MCF 10A (cell line): ENCODE results near the gene VWA5B1. TPM values are rescaled to one million over a fixed set of nuclear protein-coding genes. Genes with fewer than 3 reads are reported as not detected.

Experiments used
- BruUV-seq: library from RNA; stranded (reverse); fragments of 400-500 nt; replicated peaks from 2 replicates; lab custom pipeline; 2021; lab: Mats Ljungman, UMichigan
- CTCF ChIA-PET: fragments of 300-600 bp; sonication (Branson Sonifier 250); formaldehyde crosslinking; extraction: SDS; loops from one replicate; lab custom pipeline; 2021; ENCODE audit warnings: antibody characterized with exemption, inconsistent platforms; lab: Yijun Ruan, JAX
- POLR2A ChIA-PET: fragments of 300-600, 350-650 bp; sonication (Branson Sonifier 250); formaldehyde crosslinking; extraction: SDS; loops from one replicate; lab custom pipeline; 2020; ENCODE audit warnings: antibody characterized with exemption, inconsistent platforms; lab: Yijun Ruan, JAX
- DNase-seq: peaks from one replicate; pipeline ENCODE4 v3.0.0-alpha.2; 2018; ENCODE audit not compliant: unreplicated experiment
- H3K27ac Mint-ChIP-seq: one replicate; pipeline ENCODE4 v1.8.0; 2022; ENCODE audit warnings: mild to moderate bottlenecking, low read depth, mixed read lengths; ENCODE audit not compliant: unreplicated experiment
- H3K27me3 Mint-ChIP-seq: one replicate; pipeline ENCODE4 v1.8.0; 2022; ENCODE audit warnings: mixed read lengths; ENCODE audit not compliant: insufficient read depth, unreplicated experiment
- H3K36me3 Mint-ChIP-seq: one replicate; pipeline ENCODE4 v1.8.0; 2022; ENCODE audit warnings: mild to moderate bottlenecking, moderate library complexity, mixed read lengths; ENCODE audit not compliant: insufficient read depth, unreplicated experiment
- H3K4me1 Mint-ChIP-seq: one replicate; pipeline ENCODE4 v1.8.0; 2022; ENCODE audit warnings: mixed read lengths; ENCODE audit not compliant: insufficient read depth, unreplicated experiment
- H3K4me3 Mint-ChIP-seq: one replicate; pipeline ENCODE4 v1.8.0; 2022; ENCODE audit warnings: mild to moderate bottlenecking, moderate library complexity, mixed read lengths; ENCODE audit not compliant: unreplicated experiment
- H3K9me3 Mint-ChIP-seq: one replicate; pipeline ENCODE4 v1.8.0; 2022; ENCODE audit warnings: mixed read lengths; ENCODE audit not compliant: unreplicated experiment
- CTCF ChIP-seq: fragments of 200-600 bp; IDR thresholded peaks from one replicate; pipeline ENCODE4 v1.8.0; 2022; ENCODE audit warnings: antibody characterized with exemption, mild to moderate bottlenecking; ENCODE audit not compliant: unreplicated experiment
- intact Hi-C: fragments of 100-400 bp; cut with micrococcal nuclease; formaldehyde crosslinking; loops from 2 replicates; pipeline ENCODE4 v1.14.1; 2022
- total RNA-seq: library from RNA; stranded (reverse); gene quantifications from 2 replicates; pipeline ENCODE4 v1.2.3, GENCODE V29; 2022

VWA5B1 gene
- total RNA-seq, 1 experiment from 2014 or later = not detected

GRCh38 chr1:20280906-20281305 lies 9.8 kb upstream of the VWA5B1 start:
- intact Hi-C loops = no loop called here
- CTCF ChIA-PET = interaction anchor here (0.9 kb wide), 1 partner anchor 68 kb away, joined by 6 read pairs; no protein-coding TSS in a partner anchor
- POLR2A ChIA-PET = no interaction called here
- H3K9me3 Mint-ChIP-seq = no peaks in the 10 kb centered on the region
- no peaks in the 10 kb centered on the region for H3K36me3 Mint-ChIP-seq
- TF ChIP-seq CTCF = no peak
- H3K27me3 Mint-ChIP-seq = peaks cover 19% of the 10 kb centered on the region
- no peak for DNase-seq
- H3K4me3 Mint-ChIP-seq = no peak overlapping the region
- H3K27ac Mint-ChIP-seq = no peak overlapping the region
- BruUV-seq = no TSS peak
- peaks cover 17% of the 10 kb centered on the region for H3K4me1 Mint-ChIP-seq

GRCh38 chr1:20281801-20282200 lies 8.9 kb upstream of the VWA5B1 start:
- ChIA-PET CTCF (no interaction called here), POLR2A (no interaction called here)
- Mint-ChIP-seq H3K9me3 (no peaks in the 10 kb centered on the region), H3K27me3 (peaks cover 12% of the 10 kb centered on the region), H3K27ac (no peak overlapping the region), H3K4me1 (peaks cover 17% of the 10 kb centered on the region), H3K4me3 (no peak overlapping the region), H3K36me3 (no peaks in the 10 kb centered on the region)
- intact Hi-C loops = no loop called here
- DNase-seq = no peak
- no TSS peak for BruUV-seq
- TF ChIP-seq CTCF = no peak

GRCh38 chr1:20282533-20282932 lies 8.1 kb upstream of the VWA5B1 start:
- H3K4me1 Mint-ChIP-seq = peaks cover 17% of the 10 kb centered on the region
- DNase-seq = no peak
- BruUV-seq = no TSS peak
- H3K27me3 Mint-ChIP-seq = peaks cover 12% of the 10 kb centered on the region
- H3K4me3 Mint-ChIP-seq = no peak overlapping the region
- POLR2A ChIA-PET = interaction anchor here (1.0 kb wide), 1 partner anchor 225 kb away, joined by 3 read pairs; the partner anchor contains the start of gene MUL1
- intact Hi-C loops = no loop called here
- CTCF ChIA-PET = no interaction called here
- no peak overlapping the region for H3K27ac Mint-ChIP-seq
- TF ChIP-seq CTCF = no peak
- no peaks in the 10 kb centered on the region for H3K36me3 Mint-ChIP-seq
- H3K9me3 Mint-ChIP-seq = no peaks in the 10 kb centered on the region

- H3K27ac Mint-ChIP-seq = no peak overlapping the region
- no peak overlapping the region for H3K4me3 Mint-ChIP-seq
- H3K4me1 Mint-ChIP-seq = peaks cover 17% of the 10 kb centered on the region
- ChIA-PET CTCF (interaction anchor here (0.6 kb wide), 1 partner anchor 127 kb away, joined by 3 read pairs; no protein-coding TSS in a partner anchor), POLR2A (no interaction called here)
- DNase-seq = no peak
- no peak for TF ChIP-seq CTCF
- H3K9me3 Mint-ChIP-seq = no peaks in the 10 kb centered on the region
- BruUV-seq = no TSS peak
- H3K27me3 Mint-ChIP-seq = peaks cover 13% of the 10 kb centered on the region
- no peaks in the 10 kb centered on the region for H3K36me3 Mint-ChIP-seq
- intact Hi-C loops = no loop called here
Observed at GRCh38 chr1:20284046-20284445, 6.6 kb upstream of the VWA5B1 start.
